Spinal cord (tissue), 10 donors: ENCODE measurements around the gene A1CF. TPM values are rescaled to one million over a fixed set of nuclear protein-coding genes. Genes with fewer than 3 reads are reported as not detected.
"Not testable (repeated sequence)": the region's sequence is repeated elsewhere in the genome, so short reads cannot be mapped to it uniquely, and the experiment has no call there.

Source experiments
- DNase-seq, 6 donors: peaks; one replicate each; pipeline versions ENCODE4 v3.0.0 to v3.0.0-alpha.2; 2013 to 2015; ENCODE audit warnings: low spot score in 6 of 6, low read depth in 4 of 6
- H3K27ac ChIP-seq: one replicate; pipeline ENCODE4 v1.5.1; 2013; ENCODE audit warnings: low read depth, low read length, control low read depth
- H3K27me3 ChIP-seq: one replicate; pipeline ENCODE4 v1.6.1; 2013; ENCODE audit warnings: low read length; ENCODE audit not compliant: control insufficient read depth, insufficient read depth
- H3K36me3 ChIP-seq: one replicate; pipeline ENCODE4 v1.6.1; 2013; ENCODE audit warnings: low read length; ENCODE audit not compliant: control insufficient read depth, insufficient read depth
- H3K4me1 ChIP-seq: one replicate; pipeline ENCODE4 v1.6.1; 2013; ENCODE audit warnings: low read length; ENCODE audit not compliant: control insufficient read depth, insufficient read depth
- H3K4me3 ChIP-seq: one replicate; pipeline ENCODE4 v1.5.1; 2013; ENCODE audit warnings: low read depth, low read length, control low read depth
- H3K9me3 ChIP-seq: one replicate; pipeline ENCODE4 v1.6.1; 2013; ENCODE audit warnings: low read length; ENCODE audit not compliant: control insufficient read depth, insufficient read depth
- WGBS: methylation state at CpG from one replicate; pipeline ENCODE4 v1.1.5; 2013; ENCODE audit warnings: missing lambda C conversion rate; ENCODE audit not compliant: insufficient coverage; 5-methylcytosine and 5-hydroxymethylcytosine counted together
- polyA plus RNA-seq, 2 donors: library from polyadenylated mRNA; unstranded; fragments of 120-200 nt; gene quantifications; one replicate each; pipeline ENCODE4 v1.2.1, GENCODE V29; 2013; ENCODE audit not compliant: insufficient read length in 2 of 2
- total RNA-seq, 2 donors: library from RNA; depleted of rRNA in 1 of 2; stranded (reverse); fragments of 120-200 nt in 1 of 2; fragments of >200 nt in 1 of 2; gene quantifications; one replicate each; pipeline versions ENCODE4 v1.2.3 to v1.2.4, GENCODE V29; 2013 to 2014
- donor health status: healthy.

A1CF gene
- total and polyA plus RNA-seq, 4 donors: 0.06 TPM; not detected in 3

GRCh38 chr10:50805981-50806622 is 79.3 kb downstream of the A1CF start:
- DNase-seq: no peak
- H3K27ac ChIP-seq: no peak overlapping the region
- no peaks in the 10 kb centered on the region for H3K4me1 ChIP-seq
- H3K27me3 ChIP-seq: no peaks in the 10 kb centered on the region
- H3K36me3 ChIP-seq: no peaks in the 10 kb centered on the region
- H3K4me3 ChIP-seq: no peak overlapping the region
- 90% methylated on average over 1 of the region's 2 CpGs for WGBS
- no peaks in the 10 kb centered on the region for H3K9me3 ChIP-seq

- Histone ChIP-seq H3K4me3 (no peak overlapping the region), H3K9me3 (no peaks in the 10 kb centered on the region), H3K36me3 (no peaks in the 10 kb centered on the region), H3K4me1 (no peaks in the 10 kb centered on the region), H3K27ac (no peak overlapping the region), H3K27me3 (no peaks in the 10 kb centered on the region)
- WGBS: no CpG with 5 or more reads among the region's 1 CpG
- DNase-seq: no peak
Measured at GRCh38 chr10:50799595-50799994, 85.8 kb downstream of the A1CF start.

- no peak overlapping the region for H3K27ac ChIP-seq
- H3K27me3 ChIP-seq: no peaks in the 10 kb centered on the region
- no peaks in the 10 kb centered on the region for H3K36me3 ChIP-seq
- no peak overlapping the region for H3K4me3 ChIP-seq
- DNase-seq: no peak
- no peaks in the 10 kb centered on the region for H3K4me1 ChIP-seq
- no peaks in the 10 kb centered on the region for H3K9me3 ChIP-seq
- no CpG with 5 or more reads among the region's 3 CpGs for WGBS
Measured at GRCh38 chr10:50798297-50798696, 87.1 kb downstream of the A1CF start.

- Histone ChIP-seq H3K27ac (no peak overlapping the region), H3K27me3 (no peaks in the 10 kb centered on the region), H3K4me3 (no peak overlapping the region), H3K4me1 (no peaks in the 10 kb centered on the region), H3K9me3 (no peaks in the 10 kb centered on the region), H3K36me3 (no peaks in the 10 kb centered on the region)
- no peak for DNase-seq
- WGBS: no CpG with 5 or more reads among the region's 1 CpG
Measured at GRCh38 chr10:50796693-50797092, 88.7 kb downstream of the A1CF start.

GRCh38 chr10:50794490-50794889 is 90.9 kb downstream of the A1CF start:
- Histone ChIP-seq H3K27me3 (no peaks in the 10 kb centered on the region), H3K4me3 (no peak overlapping the region), H3K27ac (no peak overlapping the region), H3K4me1 (no peaks in the 10 kb centered on the region), H3K9me3 (no peaks in the 10 kb centered on the region), H3K36me3 (no peaks in the 10 kb centered on the region)
- DNase-seq: no peak

- H3K27me3 ChIP-seq: no peaks in the 10 kb centered on the region
- H3K27ac ChIP-seq: no peak overlapping the region
- no CpG with 5 or more reads among the region's 1 CpG for WGBS
- DNase-seq: peak in 3 of 6 donors; percentile 21 to 78 (median 32)
- no peaks in the 10 kb centered on the region for H3K4me1 ChIP-seq
- no peak overlapping the region for H3K4me3 ChIP-seq
- H3K9me3 ChIP-seq: no peaks in the 10 kb centered on the region
- no peaks in the 10 kb centered on the region for H3K36me3 ChIP-seq
Measured at GRCh38 chr10:50788951-50789945, 96.2 kb downstream of the A1CF start.

GRCh38 chr10:50787962-50788361 is 97.5 kb downstream of the A1CF start:
- not testable (repeated sequence) for H3K4me1 ChIP-seq, H3K27me3 ChIP-seq, H3K4me3 ChIP-seq, H3K27ac ChIP-seq, DNase-seq, H3K9me3 ChIP-seq, H3K36me3 ChIP-seq
- 84% methylated on average over 3 of the region's 5 CpGs for WGBS

- not testable (repeated sequence) for H3K27me3 ChIP-seq, DNase-seq, H3K4me3 ChIP-seq, H3K36me3 ChIP-seq, H3K4me1 ChIP-seq, H3K9me3 ChIP-seq, H3K27ac ChIP-seq
Measured at GRCh38 chr10:50782017-50782416, 103.4 kb downstream of the A1CF start.

- not testable (repeated sequence) for H3K9me3 ChIP-seq, H3K4me1 ChIP-seq, H3K36me3 ChIP-seq, H3K4me3 ChIP-seq, DNase-seq, H3K27ac ChIP-seq, H3K27me3 ChIP-seq
- WGBS: no CpG with 5 or more reads among the region's 1 CpG
Measured at GRCh38 chr10:50780036-50780435, 105.4 kb downstream of the A1CF start.

GRCh38 chr10:50774868-50775267 is 110.6 kb downstream of the A1CF start:
- H3K9me3 ChIP-seq, H3K27me3 ChIP-seq, H3K36me3 ChIP-seq, H3K4me1 ChIP-seq, H3K4me3 ChIP-seq, H3K27ac ChIP-seq: not testable (repeated sequence)
- WGBS: 20% methylated on average over 1 of the region's 2 CpGs
- DNase-seq: peak in 2 of 6 donors; percentile 2 to 40
